Measurements from ENCODE around the gene SLCO2B1.

- TF ChIP-seq EZH2 (IDR thresholded peaks at IDR 0.05; ENCODE audit: insufficient read depth, poor library complexity, severe bottlenecking), result no peak
- no peak for TF ChIP-seq EZH2phosphoT487 (IDR thresholded peaks at IDR 0.05; ENCODE audit: insufficient read depth, low read depth)
Measured at GRCh38 chr11:75219869-75220268, 69.0 kb downstream of the SLCO2B1 start.
